GM18951 (cell line): ENCODE data around the gene SELE.
"Not testable (repeated sequence)": the region's sequence is repeated elsewhere in the genome, so short reads cannot be mapped to it uniquely, and the experiment has no call there.

Source experiments
- POLR2A ChIP-seq: IDR thresholded peaks from 4 replicates; pipeline ENCODE4 v1.6.1; 2011; ENCODE audit warnings: mild to moderate bottlenecking; ENCODE audit not compliant: insufficient read length, insufficient read depth; ENCODE audit errors: extremely low read depth
- in situ Hi-C: fragments of 300-500 bp; cut with MboI; formaldehyde crosslinking; loops from one replicate; pipeline ENCODE4 v1.12.0; 2022; ENCODE audit warnings: low sequenced_read_pairs, mixed read lengths, inconsistent platforms; ENCODE audit not compliant: unreplicated experiment

SELE gene

GRCh38 chr1:169683661-169684060, 50.2 kb downstream of the SELE start:
- no peak for TF ChIP-seq POLR2A
- in situ Hi-C loops: no loop called here

GRCh38 chr1:169683168-169683567, 50.7 kb downstream of the SELE start:
- in situ Hi-C loops: not testable (repeated sequence)

GRCh38 chr1:169682071-169682470, 51.8 kb downstream of the SELE start:
- in situ Hi-C loops: no loop called here

GRCh38 chr1:169681140-169681539, 52.7 kb downstream of the SELE start:
- in situ Hi-C loops: no loop called here
- TF ChIP-seq POLR2A: no peak

More at GRCh38 chr1:169682071-169682470, 51.8 kb downstream of the SELE start:
- no peak for TF ChIP-seq POLR2A

GRCh38 chr1:169680377-169681019, 53.4 kb downstream of the SELE start:
- TF ChIP-seq POLR2A: no peak
- in situ Hi-C loops: no loop called here

- TF ChIP-seq POLR2A: no peak
Observed at GRCh38 chr1:169679692-169680091, 54.2 kb downstream of the SELE start.

GRCh38 chr1:169676001-169676400, 57.9 kb downstream of the SELE start:
- in situ Hi-C loops: no loop called here
- no peak for TF ChIP-seq POLR2A

More at GRCh38 chr1:169679692-169680091, 54.2 kb downstream of the SELE start:
- in situ Hi-C loops: no loop called here
